HepG2 (cell line): ENCODE data around the gene LTV1. TPM values are rescaled to one million over a fixed set of nuclear protein-coding genes. Genes with fewer than 3 reads are reported as not detected.

Experiments
- ATAC-seq: fragments of 200-7000 bp; cut with Tn5 transposase; 3 replicates; pipeline ENCODE4 v1.9.1; 2020; ENCODE audit warnings: mild to moderate bottlenecking, moderate library complexity
- BruUV-seq: library from RNA; stranded (reverse); fragments of 400-500 nt; replicated peaks from 2 replicates; lab custom pipeline; 2021; lab: Mats Ljungman, UMichigan
- CTCF ChIA-PET: fragments of 300-600 bp; formaldehyde crosslinking; extraction: SDS; loops from one replicate; lab custom pipeline; 2021; ENCODE audit warnings: low total read pairs, inconsistent platforms, low intra/inter-chr PET ratio; lab: Yijun Ruan, JAX
- POLR2A ChIA-PET: fragments of 350-600 bp; sonication (Branson Sonifier 250); formaldehyde crosslinking; loops from one replicate; lab custom pipeline; 2020; ENCODE audit warnings: antibody characterized with exemption, inconsistent platforms; lab: Yijun Ruan, JAX
- DNase-seq: peaks from one replicate; pipeline ENCODE4 v3.0.0-alpha.2; 2015; ENCODE audit warnings: low spot score
- FAIRE-seq: peaks from 3 replicates; lab custom pipeline; 2011; peaks lifted over from hg19 to GRCh38; lab: Jason Lieb, UNC
- H2AFZ ChIP-seq: one replicate; pipeline ENCODE4 v1.6.1; 2011; ENCODE audit warnings: low read length, inconsistent platforms
- H3K27ac ChIP-seq: fragments of 300-600 bp; 3 replicates; pipeline ENCODE4 v1.8.0; 2011; ENCODE audit warnings: mixed run types, mild to moderate bottlenecking, mixed read lengths, low read length, inconsistent platforms; ENCODE audit not compliant: insufficient read depth; ENCODE audit errors: extremely low read length
- H3K27me3 ChIP-seq, 2 experiments: fragments of 200-600 bp in 1 of 2; 2 replicates in 1 of 2; 3 replicates in 1 of 2; pipeline versions ENCODE4 v1.6.0 to v1.8.0; 2011; ENCODE audit warnings: low read length in 2 of 2, mild to moderate bottlenecking in 2 of 2, moderate library complexity in 2 of 2, inconsistent platforms in 1 of 2; ENCODE audit not compliant: insufficient read depth in 2 of 2, control insufficient read depth in 1 of 2
- H3K36me3 ChIP-seq, 2 experiments: fragments of 200-600 bp in 1 of 2; replicated peaks in 1 of 2; 2 replicates in 1 of 2; 3 replicates in 1 of 2; pipeline versions ENCODE4 v1.5.1 to v1.8.0; 2011; ENCODE audit warnings: low read length in 2 of 2, inconsistent platforms in 1 of 2; ENCODE audit not compliant: insufficient read depth in 2 of 2, control insufficient read depth in 1 of 2
- H3K4me1 ChIP-seq: 2 replicates; pipeline ENCODE4 v1.5.1; 2012; ENCODE audit warnings: low read length, inconsistent platforms; ENCODE audit not compliant: insufficient read depth
- H3K4me2 ChIP-seq: 2 replicates; pipeline ENCODE4 v1.6.0; 2011; ENCODE audit warnings: low read depth, low read length, inconsistent platforms
- H3K4me3 ChIP-seq, 3 experiments: fragments of 200-600 bp in 1 of 3; sonication (generic), shearing (Covaris generic) in 1 of 3; replicated peaks in 1 of 3; 2 replicates each; pipeline ENCODE4 v1.5.1; 2011 to 2016; ENCODE audit warnings: low read length in 3 of 3, inconsistent platforms in 2 of 3, low read depth in 2 of 3, mild to moderate bottlenecking in 2 of 3, control low read depth in 1 of 3, mixed read lengths in 1 of 3; ENCODE audit not compliant: insufficient read depth in 1 of 3
- H3K79me2 ChIP-seq: one replicate; pipeline ENCODE4 v1.6.1; 2011; ENCODE audit warnings: low read length, inconsistent platforms; ENCODE audit not compliant: insufficient read depth
- H3K9ac ChIP-seq: 2 replicates; pipeline ENCODE4 v1.6.0; 2011; ENCODE audit warnings: mild to moderate bottlenecking, low read depth, low read length, inconsistent platforms; ENCODE audit not compliant: insufficient read depth
- H3K9me3 ChIP-seq: 2 replicates; pipeline ENCODE4 v1.5.1; 2012; ENCODE audit warnings: mild to moderate bottlenecking, low read length
- H4K20me1 ChIP-seq: 2 replicates; pipeline ENCODE4 v1.6.0; 2011; ENCODE audit warnings: inconsistent platforms, mild to moderate bottlenecking, low read length, moderate library complexity; ENCODE audit not compliant: insufficient read depth
- ATF7 ChIP-seq, 2 experiments: fragments of 450-650 bp in 1 of 2; sonication (generic) in 1 of 2; formaldehyde crosslinking in 1 of 2; IDR thresholded peaks; 2 replicates each; pipeline versions ENCODE4 v1.4.0 to v1.6.1; 2016 to 2020; ENCODE audit warnings: antibody characterized with exemption in 1 of 2, mild to moderate bottlenecking in 1 of 2, missing genetic modification reagents in 1 of 2
- BATF2 ChIP-seq: sonication (generic); formaldehyde crosslinking; IDR thresholded peaks from 2 replicates; pipeline ENCODE4 v1.8.0; 2022; ENCODE audit warnings: mild to moderate bottlenecking, missing genetic modification reagents, moderate library complexity
- CREB1 ChIP-seq, 2 experiments: fragments of 450-650 bp in 1 of 2; IDR thresholded peaks; 2 replicates each; pipeline ENCODE4 v1.6.1; 2016 to 2017; ENCODE audit warnings: control low read depth in 1 of 2, mild to moderate bottlenecking in 1 of 2, missing compliant biosample characterization in 1 of 2, missing genetic modification characterization in 1 of 2
- FOXK1 ChIP-seq: sonication (generic); formaldehyde crosslinking; IDR thresholded peaks from 2 replicates; pipeline ENCODE4 v1.4.0; 2020; ENCODE audit warnings: low read depth, missing genetic modification reagents, borderline replicate concordance
- GPN1 ChIP-seq: sonication (generic); formaldehyde crosslinking; IDR thresholded peaks from 2 replicates; pipeline ENCODE4 v1.5.1; 2020; ENCODE audit warnings: missing genetic modification reagents, borderline replicate concordance
- HDAC2 ChIP-seq: sonication (generic); formaldehyde crosslinking; IDR thresholded peaks from 2 replicates; pipeline ENCODE4 v1.4.0; 2020; ENCODE audit warnings: missing genetic modification reagents
- JUNB ChIP-seq: sonication (generic); formaldehyde crosslinking; IDR thresholded peaks from 2 replicates; pipeline ENCODE4 v1.8.0; 2022; ENCODE audit warnings: missing genetic modification reagents, mild to moderate bottlenecking, borderline replicate concordance
- KLF12 ChIP-seq: sonication (generic); formaldehyde crosslinking; IDR thresholded peaks from 2 replicates; pipeline ENCODE4 v1.4.0; 2020; ENCODE audit warnings: missing genetic modification reagents, borderline replicate concordance
- NCOA5 ChIP-seq: sonication (generic); formaldehyde crosslinking; IDR thresholded peaks from 2 replicates; pipeline ENCODE4 v1.4.0; 2020; ENCODE audit warnings: missing genetic modification reagents
- POLR2AphosphoS2 ChIP-seq: IDR thresholded peaks from 2 replicates; pipeline ENCODE4 v1.6.1; 2011; ENCODE audit warnings: low read depth, low read length, improper control_type of control experiment
- POLR2G ChIP-seq: fragments of 200-400 bp; formaldehyde crosslinking; IDR thresholded peaks from 2 replicates; pipeline ENCODE4 v1.6.1; 2018; ENCODE audit warnings: mild to moderate bottlenecking, low read depth, low read length, moderate library complexity
- REPIN1 ChIP-seq: sonication (generic); formaldehyde crosslinking; IDR thresholded peaks from 2 replicates; pipeline ENCODE4 v1.8.0; 2022; ENCODE audit warnings: missing genetic modification reagents, low read depth, mild to moderate bottlenecking, borderline replicate concordance
- RFXAP ChIP-seq: sonication (generic); formaldehyde crosslinking; IDR thresholded peaks from 2 replicates; pipeline ENCODE4 v1.4.0; 2020; ENCODE audit warnings: missing genetic modification reagents, borderline replicate concordance
- ZBTB3 ChIP-seq: sonication (generic); formaldehyde crosslinking; IDR thresholded peaks from 2 replicates; pipeline ENCODE4 v1.4.0; 2020; ENCODE audit warnings: low read depth, mild to moderate bottlenecking, moderate library complexity, missing genetic modification reagents, borderline replicate concordance
- ZBTB8A ChIP-seq: sonication (generic); formaldehyde crosslinking; IDR thresholded peaks from 2 replicates; pipeline ENCODE4 v1.4.0; 2020; ENCODE audit warnings: mild to moderate bottlenecking, low read depth, missing genetic modification reagents, borderline replicate concordance
- ZNF124 ChIP-seq: sonication (generic); formaldehyde crosslinking; IDR thresholded peaks from 2 replicates; pipeline ENCODE4 v1.4.0; 2020; ENCODE audit warnings: missing genetic modification reagents
- ZNF34 ChIP-seq: sonication (generic); formaldehyde crosslinking; IDR thresholded peaks from 2 replicates; pipeline ENCODE4 v1.4.0; 2020; ENCODE audit warnings: mild to moderate bottlenecking, missing genetic modification reagents, borderline replicate concordance
- WGBS: methylation state at CpG from one replicate; pipeline ENCODE4 v1.1.6; 2017; ENCODE audit warnings: low lambda C conversion rate; 5-methylcytosine and 5-hydroxymethylcytosine counted together
- in situ Hi-C: cut with HindIII; loops from 2 replicates; pipeline ENCODE4 v1.10.0; 2017; ENCODE audit warnings: low pct_unique_long_range_greater_than_20kb; ENCODE audit not compliant: extremely low pct_ligation_motif_present
- intact Hi-C: fragments of 100-400 bp; cut with micrococcal nuclease; formaldehyde crosslinking; loops from one replicate; pipeline ENCODE4 v1.10.0; 2022; ENCODE audit not compliant: unreplicated experiment
- polyA plus RNA-seq, 8 experiments: library from polyadenylated mRNA; depleted of rRNA in 3 of 8; stranded (reverse) in 7 of 8; unstranded in 1 of 8; fragments of >200 nt; fragmentation: Illumina TruSeq in 4 of 8; extraction: Trizol in 4 of 8; gene quantifications; 2 replicates each; pipeline versions ENCODE4 v1.2.1 to v1.2.3, GENCODE V29; 2011 to 2016; ENCODE audit warnings: low read depth in 4 of 8, missing spikeins in 1 of 8, mixed read lengths in 1 of 8; ENCODE audit not compliant: insufficient read depth in 1 of 8
- total RNA-seq, 5 experiments: library from RNA; depleted of rRNA; stranded (reverse); fragments of >200 nt; fragmentation: Illumina TruSeq; extraction: Trizol; gene quantifications; 2 replicates each; pipeline ENCODE4 v1.2.3, GENCODE V29; 2016; ENCODE audit warnings: low read depth in 1 of 5
- TF ChIP-seq, protein P1 (sequence below): sonication (generic); formaldehyde crosslinking; IDR thresholded peaks from 2 replicates; pipeline ENCODE4 v1.4.0; 2020; ENCODE audit warnings: missing genetic modification reagents

The LTV1 gene
- total and polyA plus RNA-seq, 2 of the 13 experiments (the other 11 are each of a cell fraction or from before 2014, with no cell fraction given), result 21.1 to 85.8 TPM

GRCh38 chr6:143863771-143864170 is 20.6 kb downstream of the LTV1 start (continued):
- TF ChIP-seq NCOA5, result no peak
- TF ChIP-seq KLF12 (CRISPR knock-in tag), result no peak
- no peak for TF ChIP-seq GPN1 (CRISPR knock-in tag)
- TF ChIP-seq ZBTB3, result no peak
- TF ChIP-seq REPIN1 (CRISPR knock-in tag), result no peak
- TF ChIP-seq ZNF34 (CRISPR knock-in tag), result no peak
- TF ChIP-seq FOXK1 (CRISPR knock-in tag), result no peak
- TF ChIP-seq, protein P1, sequence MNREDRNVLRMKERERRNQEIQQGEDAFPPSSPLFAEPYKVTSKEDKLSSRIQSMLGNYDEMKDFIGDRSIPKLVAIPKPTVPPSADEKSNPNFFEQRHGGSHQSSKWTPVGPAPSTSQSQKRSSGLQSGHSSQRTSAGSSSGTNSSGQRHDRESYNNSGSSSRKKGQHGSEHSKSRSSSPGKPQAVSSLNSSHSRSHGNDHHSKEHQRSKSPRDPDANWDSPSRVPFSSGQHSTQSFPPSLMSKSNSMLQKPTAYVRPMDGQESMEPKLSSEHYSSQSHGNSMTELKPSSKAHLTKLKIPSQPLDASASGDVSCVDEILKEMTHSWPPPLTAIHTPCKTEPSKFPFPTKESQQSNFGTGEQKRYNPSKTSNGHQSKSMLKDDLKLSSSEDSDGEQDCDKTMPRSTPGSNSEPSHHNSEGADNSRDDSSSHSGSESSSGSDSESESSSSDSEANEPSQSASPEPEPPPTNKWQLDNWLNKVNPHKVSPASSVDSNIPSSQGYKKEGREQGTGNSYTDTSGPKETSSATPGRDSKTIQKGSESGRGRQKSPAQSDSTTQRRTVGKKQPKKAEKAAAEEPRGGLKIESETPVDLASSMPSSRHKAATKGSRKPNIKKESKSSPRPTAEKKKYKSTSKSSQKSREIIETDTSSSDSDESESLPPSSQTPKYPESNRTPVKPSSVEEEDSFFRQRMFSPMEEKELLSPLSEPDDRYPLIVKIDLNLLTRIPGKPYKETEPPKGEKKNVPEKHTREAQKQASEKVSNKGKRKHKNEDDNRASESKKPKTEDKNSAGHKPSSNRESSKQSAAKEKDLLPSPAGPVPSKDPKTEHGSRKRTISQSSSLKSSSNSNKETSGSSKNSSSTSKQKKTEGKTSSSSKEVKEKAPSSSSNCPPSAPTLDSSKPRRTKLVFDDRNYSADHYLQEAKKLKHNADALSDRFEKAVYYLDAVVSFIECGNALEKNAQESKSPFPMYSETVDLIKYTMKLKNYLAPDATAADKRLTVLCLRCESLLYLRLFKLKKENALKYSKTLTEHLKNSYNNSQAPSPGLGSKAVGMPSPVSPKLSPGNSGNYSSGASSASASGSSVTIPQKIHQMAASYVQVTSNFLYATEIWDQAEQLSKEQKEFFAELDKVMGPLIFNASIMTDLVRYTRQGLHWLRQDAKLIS (CRISPR knock-in tag), result no peak
- no peak for TF ChIP-seq BATF2 (CRISPR knock-in tag)
- TF ChIP-seq, all 625 proteins: peak for 0

DNA sequence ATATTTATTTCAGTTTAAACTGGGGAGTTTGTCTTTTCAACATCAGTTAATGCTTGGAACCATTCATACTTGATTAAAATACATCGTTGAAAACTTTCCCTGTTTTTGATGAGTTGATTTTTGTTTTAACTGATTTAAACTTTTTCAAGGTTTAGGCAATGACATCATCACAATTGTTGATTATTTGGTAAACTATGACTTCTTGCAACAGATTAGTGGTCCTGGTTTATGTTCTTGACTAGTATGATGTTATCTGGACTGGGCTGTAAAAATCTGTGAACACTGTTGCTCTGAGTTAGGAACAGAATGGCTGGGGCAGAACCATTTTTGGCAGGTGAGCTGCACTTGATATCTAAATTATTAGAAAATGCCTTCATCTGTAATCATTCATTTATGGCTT is 21.1 kb downstream of the LTV1 start, which contains the start of gene ZC2HC1B:
TSS of gene ZC2HC1B (plus strand) at position 241 of the 400 bp plus-strand sequence. CDS start at position 307, 66 bp downstream.
- BruUV-seq, result no TSS peak
- H3K79me2 ChIP-seq, result no peaks in the 10 kb centered on the region
- in situ Hi-C loops, result no loop called here
- no peak within 1 kb of the TSS for H3K9ac ChIP-seq
- no peak for DNase-seq
- H3K27ac ChIP-seq, result no peak within 1 kb of the TSS
- no peak within 1 kb of the TSS for H2AFZ ChIP-seq
- TF ChIP-seq ATF7 (IDR thresholded peaks at IDR 0.05), result peak; percentile 96
- TF ChIP-seq ATF7 (CRISPR knock-in tag; IDR thresholded peaks at IDR 0.05), result no peak
- no peak for TF ChIP-seq RFXAP
- 0 out of 2 replicates have a peak, but pooled peaks have one; percentile 43 for TF ChIP-seq POLR2AphosphoS2
- no peak for TF ChIP-seq ZNF124
- no peak for TF ChIP-seq ZBTB8A
- TF ChIP-seq CREB1 (IDR thresholded peaks at IDR 0.05), result peak; percentile 27; the same call in 1 of the 2 replicates
- no peak for TF ChIP-seq CREB1 (CRISPR knock-in tag; IDR thresholded peaks at IDR 0.05)
- TF ChIP-seq HDAC2, result no peak
- no peak for TF ChIP-seq POLR2G
- TF ChIP-seq JUNB (CRISPR knock-in tag), result no peak
- intact Hi-C loops, result no loop called here
- H3K4me1 ChIP-seq, result no peaks in the 10 kb centered on the region
- H3K4me3 ChIP-seq, result no peak within 1 kb of the TSS
- WGBS, result 100% methylated on average over 1 of the region's 1 CpG
- no peak for FAIRE-seq
- no peaks in the 10 kb centered on the region for H4K20me1 ChIP-seq
- H3K4me2 ChIP-seq, result no peak within 1 kb of the TSS
- no peaks in the 10 kb centered on the region for H3K9me3 ChIP-seq
- no peaks in the 10 kb centered on the region for H3K27me3 ChIP-seq
- peaks cover 1 to 46% of the 10 kb centered on the region in 2 experiments; a peak in 4 of 5 replicates for H3K36me3 ChIP-seq
- ATAC-seq, result no peak
- CTCF ChIA-PET, result no interaction called here
- POLR2A ChIA-PET, result interaction anchor here (2.3 kb wide), 1 partner anchor 21 kb away, joined by 10 read pairs; the partner anchor contains the start of gene LTV1
